ENCODE data around the gene IGHMBP2. TPM values are rescaled to one million over a fixed set of nuclear protein-coding genes. Genes with fewer than 3 reads are reported as not detected.
A peak's percentile ranks its signal among the peaks of the same experiment; 100 is the strongest.

Gene IGHMBP2
- total RNA-seq, 2 experiments from 2014 or later: 17.5 to 18.5 TPM

DNA sequence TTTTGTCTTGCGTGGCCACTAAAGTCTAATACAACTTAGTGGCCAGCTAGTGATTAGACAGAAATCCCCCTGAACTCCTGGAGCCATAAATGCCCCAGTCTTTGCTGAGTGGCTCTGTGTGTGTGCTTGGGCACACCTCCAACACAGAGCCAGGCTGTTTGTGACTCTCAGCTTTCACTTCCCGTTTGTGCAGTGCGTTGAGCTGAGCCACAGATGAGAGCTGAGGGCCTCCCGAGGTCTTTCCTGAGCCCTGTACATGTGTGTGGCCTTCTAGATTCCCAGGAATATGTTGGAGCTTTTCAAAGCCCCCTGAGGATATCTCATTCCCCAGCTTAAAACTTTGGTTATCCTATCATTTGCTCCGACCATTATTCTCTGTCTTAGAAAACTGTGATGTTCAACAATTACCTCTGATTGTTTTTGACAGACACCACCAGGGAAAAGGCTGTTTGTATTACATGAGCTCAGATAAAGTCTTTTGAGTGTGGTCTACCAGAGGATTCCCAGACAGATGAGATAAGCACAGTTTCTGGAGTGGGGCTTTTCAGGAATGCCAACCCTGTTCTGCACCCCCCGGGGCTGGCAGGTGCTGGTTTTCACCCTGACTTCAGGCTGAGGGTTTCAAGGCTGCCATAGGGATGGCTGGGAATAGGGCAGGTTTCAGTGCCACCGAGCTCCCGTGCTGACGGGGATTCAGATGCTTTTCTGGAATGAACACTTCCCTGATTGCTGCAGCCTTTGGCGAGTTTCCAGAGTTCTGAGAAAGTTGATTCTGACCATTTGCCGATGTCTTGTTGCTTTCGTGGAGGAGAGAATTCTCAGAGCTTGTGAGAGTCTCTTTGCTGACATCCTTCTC lies 23.8 kb downstream of the IGHMBP2 start:
- intact Hi-C loops (cut with DNase I, micrococcal nuclease): no loop called here
- H3K27me3 ChIP-seq (ENCODE audit: control insufficient read depth in 1 of 2, insufficient read depth in 2 of 2, low read length in 2 of 2): no peaks in the 10 kb centered on the region
- DNase-seq (peak in 2 of 14 experiments; percentile 32 to 45), ATAC-seq (ENCODE audit: poor library complexity) (no peak)
- no peak overlapping the region for H3K4me3 ChIP-seq (ENCODE audit: low read length)
- no peaks in the 10 kb centered on the region for H3K4me1 ChIP-seq (ENCODE audit: insufficient read depth, low read length)
- H3K9me3 ChIP-seq (ENCODE audit: control insufficient read depth in 1 of 2, insufficient read depth in 1 of 2, low read length in 2 of 2): peaks cover 24 to 27% of the 10 kb centered on the region in 2 experiments
- Mint-ChIP-seq H3K36me3 (ENCODE audit: low read depth) (peaks cover 93% of the 10 kb centered on the region), H3K27me3 (no peaks in the 10 kb centered on the region), H3K4me3 (no peak overlapping the region), H3K27ac (no peak overlapping the region), H3K9me3 (peaks cover 5% of the 10 kb centered on the region), H3K4me1 (ENCODE audit: low read depth) (no peaks in the 10 kb centered on the region)
- ChIA-PET CTCF (no interaction called here), POLR2A (interaction anchor here (0.5 to 0.6 kb wide), 2 partner anchors 35 to 462 kb away, joined by 3 read pairs; no protein-coding TSS in a partner anchor)
- peaks cover 79% of the 10 kb centered on the region for H3K36me3 ChIP-seq (ENCODE audit: insufficient read depth, low read length)
- TF ChIP-seq CTCF (IDR thresholded peaks at IDR 0.05): no peak
- no peak overlapping the region for H3K27ac ChIP-seq (ENCODE audit: low read depth in 1 of 2, low read length in 2 of 2)

DNA sequence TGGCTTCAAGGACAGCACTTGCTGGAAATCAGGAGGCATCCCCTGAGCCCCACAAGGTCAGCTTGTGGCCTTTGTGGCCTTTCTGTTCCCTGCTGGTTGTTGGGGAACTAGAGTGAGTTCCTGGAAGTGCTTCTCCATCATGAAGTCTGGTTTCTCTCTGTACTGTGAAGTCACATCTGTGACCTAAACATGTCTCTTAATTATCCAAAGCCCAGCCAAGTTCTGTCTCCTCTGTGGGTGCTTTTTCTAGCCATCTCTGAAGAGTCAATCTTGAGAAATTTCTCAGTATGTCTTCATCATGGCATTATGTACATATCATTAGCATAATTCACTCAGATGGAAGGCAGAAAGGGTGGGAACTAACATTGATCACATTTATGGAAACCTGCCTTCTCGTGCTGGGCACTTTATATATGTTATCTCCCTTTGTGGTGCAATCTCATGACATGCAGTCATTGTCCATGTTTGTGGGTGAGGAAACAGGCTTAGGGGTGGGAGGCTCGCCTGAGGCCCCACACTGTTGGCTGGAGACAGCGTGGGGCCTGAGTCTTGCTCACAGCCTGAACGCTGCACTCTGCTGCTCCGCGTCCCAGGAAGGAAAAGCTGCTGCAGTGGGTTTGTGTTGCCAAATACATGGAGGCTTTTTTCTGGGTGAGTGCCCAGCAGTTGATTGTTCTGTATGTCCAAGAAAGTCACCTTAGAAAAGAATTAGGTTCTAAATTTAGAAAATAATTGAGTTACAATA lies 24.6 kb downstream of the IGHMBP2 start:
- Histone ChIP-seq H3K9me3 (ENCODE audit: control insufficient read depth in 1 of 2, insufficient read depth in 1 of 2, low read length in 2 of 2) (peaks cover 24 to 27% of the 10 kb centered on the region in 2 experiments), H3K36me3 (ENCODE audit: insufficient read depth, low read length) (peaks cover 83% of the 10 kb centered on the region), H3K4me1 (ENCODE audit: insufficient read depth, low read length) (no peaks in the 10 kb centered on the region), H3K4me3 (ENCODE audit: low read length) (no peak overlapping the region), H3K27ac (ENCODE audit: low read depth in 1 of 2, low read length in 2 of 2) (no peak overlapping the region), H3K27me3 (ENCODE audit: control insufficient read depth in 1 of 2, insufficient read depth in 2 of 2, low read length in 2 of 2) (no peaks in the 10 kb centered on the region)
- ATAC-seq (ENCODE audit: poor library complexity) (no peak), DNase-seq (no peak)
- intact Hi-C loops (cut with DNase I, micrococcal nuclease): no loop called here
- H3K4me1 Mint-ChIP-seq (ENCODE audit: low read depth): no peaks in the 10 kb centered on the region
- ChIA-PET POLR2A (interaction anchor here (0.6 kb wide), 1 partner anchor 34 kb away, joined by 3 read pairs; no protein-coding TSS in a partner anchor), CTCF (no interaction called here)
- no peak overlapping the region for H3K27ac Mint-ChIP-seq
- peaks cover 5% of the 10 kb centered on the region for H3K9me3 Mint-ChIP-seq
- H3K36me3 Mint-ChIP-seq (ENCODE audit: low read depth): peaks cover 85% of the 10 kb centered on the region
- no peaks in the 10 kb centered on the region for H3K27me3 Mint-ChIP-seq
- no peak for TF ChIP-seq CTCF (IDR thresholded peaks at IDR 0.05)
- no peak overlapping the region for H3K4me3 Mint-ChIP-seq

GRCh38 chr11:68929135-68929534 lies 25.4 kb downstream of the IGHMBP2 start:
- intact Hi-C loops (cut with DNase I, micrococcal nuclease): no loop called here
- ChIA-PET CTCF (no interaction called here), POLR2A (no interaction called here)
- peaks cover 83% of the 10 kb centered on the region for H3K36me3 ChIP-seq (ENCODE audit: insufficient read depth, low read length)
- no peak overlapping the region for H3K27ac Mint-ChIP-seq
- peaks cover 76% of the 10 kb centered on the region for H3K36me3 Mint-ChIP-seq (ENCODE audit: low read depth)
- DNase-seq (no peak), ATAC-seq (ENCODE audit: poor library complexity) (no peak)
- H3K27me3 ChIP-seq (ENCODE audit: control insufficient read depth in 1 of 2, insufficient read depth in 2 of 2, low read length in 2 of 2): no peaks in the 10 kb centered on the region
- H3K4me1 ChIP-seq (ENCODE audit: insufficient read depth, low read length): no peaks in the 10 kb centered on the region
- peaks cover 5% of the 10 kb centered on the region for H3K9me3 Mint-ChIP-seq
- TF ChIP-seq CTCF (IDR thresholded peaks at IDR 0.05): no peak
- no peaks in the 10 kb centered on the region for H3K27me3 Mint-ChIP-seq
- H3K4me1 Mint-ChIP-seq (ENCODE audit: low read depth): no peaks in the 10 kb centered on the region
- peaks cover 22 to 23% of the 10 kb centered on the region in 2 experiments for H3K9me3 ChIP-seq (ENCODE audit: control insufficient read depth in 1 of 2, insufficient read depth in 1 of 2, low read length in 2 of 2)
- no peak overlapping the region for H3K4me3 ChIP-seq (ENCODE audit: low read length)
- no peak overlapping the region for H3K27ac ChIP-seq (ENCODE audit: low read depth in 1 of 2, low read length in 2 of 2)
- H3K4me3 Mint-ChIP-seq: no peak overlapping the region
